DMS 273 (cell line): ENCODE measurements around the gene POLE2.
"Not testable (repeated sequence)": the region's sequence is repeated elsewhere in the genome, so short reads cannot be mapped to it uniquely, and the experiment has no call there.

Experiments used
- DNase-seq: peaks from one replicate; lab custom pipeline; 2025; ENCODE audit not compliant: unreplicated experiment; lab: John Stamatoyannopoulos, UW

POLE2 gene, protein sequence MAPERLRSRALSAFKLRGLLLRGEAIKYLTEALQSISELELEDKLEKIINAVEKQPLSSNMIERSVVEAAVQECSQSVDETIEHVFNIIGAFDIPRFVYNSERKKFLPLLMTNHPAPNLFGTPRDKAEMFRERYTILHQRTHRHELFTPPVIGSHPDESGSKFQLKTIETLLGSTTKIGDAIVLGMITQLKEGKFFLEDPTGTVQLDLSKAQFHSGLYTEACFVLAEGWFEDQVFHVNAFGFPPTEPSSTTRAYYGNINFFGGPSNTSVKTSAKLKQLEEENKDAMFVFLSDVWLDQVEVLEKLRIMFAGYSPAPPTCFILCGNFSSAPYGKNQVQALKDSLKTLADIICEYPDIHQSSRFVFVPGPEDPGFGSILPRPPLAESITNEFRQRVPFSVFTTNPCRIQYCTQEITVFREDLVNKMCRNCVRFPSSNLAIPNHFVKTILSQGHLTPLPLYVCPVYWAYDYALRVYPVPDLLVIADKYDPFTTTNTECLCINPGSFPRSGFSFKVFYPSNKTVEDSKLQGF

DNA sequence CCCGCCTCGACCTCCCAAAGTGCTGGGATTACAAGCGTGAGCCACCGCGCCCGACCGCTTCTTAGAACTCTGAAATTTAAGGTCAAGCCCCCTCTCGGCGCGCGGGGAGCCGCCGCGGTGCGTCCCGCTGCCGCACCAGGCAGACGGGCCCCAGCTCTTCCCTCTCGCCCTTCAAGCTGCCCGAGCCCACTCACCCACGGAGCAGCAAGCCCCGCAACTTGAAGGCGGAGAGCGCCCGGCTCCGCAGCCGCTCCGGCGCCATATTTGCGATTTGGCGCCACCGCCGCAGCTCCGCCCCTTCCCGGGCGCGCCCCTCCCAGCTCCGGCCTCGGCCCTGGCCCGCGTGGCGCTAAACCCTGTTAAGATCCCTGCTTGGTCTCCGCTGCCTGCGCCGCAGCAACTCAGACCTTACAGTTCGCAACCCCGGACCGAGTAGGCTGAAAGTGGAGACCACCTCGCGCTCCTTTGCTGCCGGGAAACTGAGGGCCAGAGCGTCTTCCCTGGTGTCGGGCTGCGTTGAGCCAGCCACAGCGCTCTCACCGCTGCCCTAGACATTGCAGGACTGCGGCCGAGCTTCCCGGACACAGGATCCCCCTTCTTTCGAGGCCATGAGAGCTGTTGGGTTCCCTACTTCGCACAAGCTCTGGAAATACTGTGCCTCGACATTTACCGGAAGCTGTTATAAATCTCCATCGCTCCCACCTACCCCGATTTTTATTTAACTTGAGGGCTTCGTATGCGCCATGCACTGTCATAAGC, at the start of gene POLE2:
TSS of gene POLE2 (minus strand) at position 273 of the 759 bp plus-strand sequence. CDS start at position 262, 11 bp downstream.
- DNase-seq, result peak; percentile 93

DNA sequence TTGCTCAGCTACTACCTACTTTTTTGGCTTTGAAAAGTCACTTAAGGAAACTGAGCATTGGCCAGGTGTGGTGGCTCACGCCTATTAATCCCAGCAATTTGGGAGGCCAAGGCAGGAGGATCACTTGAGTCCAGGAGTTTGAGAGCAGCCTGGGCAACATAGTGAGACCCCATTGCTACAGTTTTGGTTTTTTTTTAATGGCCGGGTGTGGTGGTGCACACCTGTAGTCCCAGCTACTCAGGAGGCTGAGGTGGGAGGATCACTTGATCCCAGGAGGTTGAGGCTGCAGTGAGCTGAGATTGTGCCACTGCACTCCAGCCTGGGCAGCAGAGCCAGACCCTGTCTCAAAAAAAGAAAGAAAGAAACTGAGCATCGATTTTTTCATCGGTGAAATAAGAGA, 47.7 kb upstream of the POLE2 start:
- not testable (repeated sequence) for DNase-seq

DNA sequence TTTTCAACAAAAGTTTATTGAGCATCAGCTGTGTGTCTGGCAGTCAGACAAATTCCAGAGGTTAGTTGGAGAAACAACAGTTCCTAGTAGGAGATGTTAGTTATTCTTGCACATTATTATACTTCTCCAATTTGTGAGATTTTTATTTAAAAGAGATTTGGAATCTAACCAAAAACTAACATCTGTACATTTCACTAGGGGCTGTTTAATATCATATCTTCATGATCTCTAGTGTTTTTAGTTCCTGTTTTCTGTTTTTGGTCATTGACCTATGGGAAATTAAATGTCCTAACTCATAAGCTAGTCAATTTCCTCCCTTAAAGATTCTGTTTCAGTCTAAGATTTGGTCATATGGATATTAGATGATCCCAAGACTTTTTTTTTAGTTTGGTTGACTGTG, 45.8 kb upstream of the POLE2 start:
- no peak for DNase-seq

DNA sequence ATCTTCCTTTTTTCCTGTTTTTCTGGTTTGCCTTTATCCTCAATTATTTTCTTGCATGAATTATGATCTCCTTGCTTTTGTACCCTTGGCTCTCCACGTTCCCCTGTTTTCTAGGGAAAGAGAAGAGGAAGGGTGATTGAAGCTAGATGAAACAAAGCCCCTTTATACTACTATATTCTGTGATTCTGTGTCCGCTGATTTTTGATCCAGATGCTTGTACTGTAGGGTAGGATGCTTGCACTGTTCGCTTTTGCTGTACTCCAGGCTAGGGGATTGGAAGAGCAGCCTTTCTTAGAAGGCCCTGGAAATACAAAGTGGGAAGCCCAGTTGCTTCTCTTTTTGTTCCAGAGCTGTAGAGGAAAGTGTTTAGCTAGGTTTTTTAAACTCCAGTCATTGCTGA, 44.9 kb upstream of the POLE2 start:
- DNase-seq, result no peak

DNA sequence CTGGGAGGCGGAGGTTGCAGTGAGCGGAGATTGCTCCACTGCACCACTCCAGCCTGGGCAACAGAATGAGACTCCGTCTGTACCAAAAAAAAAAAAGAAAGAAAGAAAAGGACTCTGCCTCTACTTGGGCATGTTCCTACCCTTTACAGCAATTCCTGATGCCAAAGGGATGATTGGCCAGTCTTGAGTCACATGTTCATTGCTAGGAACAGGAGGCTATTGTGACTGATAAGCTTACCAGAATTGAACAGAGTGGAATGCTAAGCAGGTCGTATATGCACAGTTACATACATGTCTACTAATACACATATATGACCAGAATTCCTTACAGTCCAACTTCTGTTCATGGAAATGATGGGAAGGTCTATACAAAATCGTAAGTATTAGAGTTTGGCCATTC, 39.2 kb upstream of the POLE2 start:
- DNase-seq, result no peak

DNA sequence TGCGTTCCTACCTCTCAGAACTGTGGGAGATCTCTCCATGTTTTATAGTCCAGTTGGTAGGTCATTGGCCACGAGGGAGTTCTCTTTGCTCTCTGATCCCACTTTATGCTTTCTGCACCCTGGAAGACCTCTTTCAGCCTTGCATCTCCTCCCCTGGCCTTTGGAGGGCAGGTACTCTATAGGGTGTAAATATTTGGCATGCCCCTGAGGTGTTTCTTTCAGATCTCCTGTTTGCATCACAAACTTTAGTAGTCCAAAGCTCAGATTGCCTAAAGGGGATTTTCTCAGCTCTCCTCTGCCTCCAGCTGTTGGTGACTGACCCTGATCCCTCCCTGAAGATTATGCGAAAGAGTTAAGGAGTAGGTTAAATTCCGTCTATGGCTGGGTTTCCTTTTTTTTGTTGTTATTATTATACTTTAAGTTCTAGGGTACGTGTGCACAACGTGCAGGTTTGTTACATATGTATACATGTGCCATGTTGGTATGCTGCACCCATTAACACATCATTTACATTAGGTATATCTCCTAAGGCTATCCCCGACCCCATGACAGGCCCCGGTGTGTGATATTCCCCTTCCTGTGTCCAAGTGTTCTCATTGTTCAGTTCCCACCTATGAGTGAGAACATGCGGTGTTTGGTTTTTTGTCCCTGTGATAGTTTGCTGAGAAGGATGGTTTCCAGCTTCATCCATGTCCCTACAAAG, 33.9 kb upstream of the POLE2 start:
- DNase-seq, result not testable (repeated sequence)

DNA sequence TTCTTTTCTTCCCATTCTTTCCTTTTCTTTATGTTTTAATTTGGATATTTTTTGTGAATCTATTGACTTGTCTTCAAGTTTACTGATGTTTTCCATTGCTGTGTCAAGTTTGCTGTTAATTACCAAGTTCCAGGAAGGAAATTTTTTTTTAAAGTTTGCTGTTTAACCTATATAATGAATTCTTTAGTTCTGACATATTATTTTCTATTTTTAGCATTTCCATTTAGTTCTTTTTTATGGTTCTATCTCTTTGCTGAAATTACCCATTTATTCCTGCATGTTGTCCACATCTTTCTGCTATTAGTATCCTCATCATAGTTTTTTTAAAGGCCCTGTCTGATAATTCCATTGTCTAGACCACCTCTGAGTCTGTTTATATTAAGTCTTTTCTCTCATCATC, 32.7 kb upstream of the POLE2 start:
- no peak for DNase-seq

DNA sequence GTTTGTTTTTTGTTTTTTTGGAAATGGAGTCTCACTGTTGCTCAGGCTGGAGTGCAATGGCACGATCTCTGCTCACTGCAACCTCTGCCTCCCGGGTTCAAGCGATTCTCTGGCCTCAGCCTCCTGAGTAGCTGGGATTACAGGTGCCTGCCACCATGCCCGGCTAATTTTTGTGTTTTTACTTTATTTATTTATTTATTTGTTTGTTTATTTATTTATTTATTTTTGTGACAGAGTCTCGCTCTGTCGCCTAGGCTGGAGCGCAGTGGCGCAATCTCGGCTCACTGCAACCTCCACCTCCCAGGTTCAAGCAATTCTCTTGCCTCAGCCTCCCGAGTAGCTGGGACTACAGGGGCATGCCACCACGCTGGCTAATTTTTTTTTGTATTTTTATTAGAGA, 23.0 kb upstream of the POLE2 start:
- not testable (repeated sequence) for DNase-seq

DNA sequence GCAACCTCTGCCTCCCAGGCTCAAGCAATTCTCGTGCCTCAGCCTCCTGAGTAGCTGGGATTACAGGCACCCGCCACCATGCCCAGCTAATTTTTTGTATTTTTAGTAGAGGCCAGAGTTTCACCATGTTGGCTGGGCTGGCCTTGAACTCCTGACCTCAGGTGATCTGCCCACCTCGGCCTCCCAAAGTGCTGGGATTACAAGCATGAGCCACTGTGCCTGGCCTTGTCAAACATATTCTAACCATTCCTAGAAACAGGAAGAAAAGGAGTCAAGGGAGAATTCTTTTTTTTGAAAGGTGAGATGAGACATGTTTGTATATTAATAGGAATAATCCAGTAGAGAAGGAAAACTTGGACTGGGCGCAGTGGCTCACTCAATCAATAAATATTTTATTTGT, 16.5 kb upstream of the POLE2 start:
- not testable (repeated sequence) for DNase-seq

DNA sequence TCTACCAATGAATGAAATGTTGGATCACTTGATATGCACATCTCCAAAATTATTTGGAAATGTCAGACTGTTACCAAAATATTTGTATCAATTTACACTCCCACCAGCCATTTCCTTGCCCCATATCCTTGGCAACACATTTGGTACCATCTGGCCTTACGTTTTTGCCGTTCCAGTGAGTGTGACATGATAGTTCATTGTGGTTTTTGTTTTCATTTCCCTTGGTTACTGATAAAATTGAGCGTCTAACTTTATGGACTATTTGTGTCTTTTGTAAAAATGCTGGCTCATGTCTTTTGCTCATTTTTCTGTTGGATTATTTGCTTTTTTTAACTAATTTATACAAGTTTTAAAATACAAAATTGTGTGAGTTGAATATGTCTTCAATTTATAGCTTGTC, 16.0 kb upstream of the POLE2 start:
- peak; percentile 66 for DNase-seq

DNA sequence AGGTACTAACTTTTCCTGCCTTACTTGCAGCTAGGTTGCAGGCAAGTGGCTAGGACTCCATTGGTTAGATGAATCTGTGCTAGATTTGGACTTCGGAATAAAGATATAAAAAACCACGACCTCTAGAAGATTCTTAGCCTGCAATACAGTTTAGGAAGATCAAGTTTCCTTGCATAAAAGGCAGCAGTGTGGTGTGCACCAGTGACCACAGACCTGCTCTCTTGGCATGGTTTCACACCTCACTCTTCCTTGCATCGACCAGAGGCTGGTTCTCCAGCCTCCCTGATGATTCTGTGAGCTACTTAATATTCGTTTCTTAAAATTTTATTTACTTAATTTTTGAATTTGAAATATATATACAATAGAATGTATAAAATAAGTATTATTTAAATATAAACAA, 14.7 kb upstream of the POLE2 start:
- DNase-seq, result no peak

DNA sequence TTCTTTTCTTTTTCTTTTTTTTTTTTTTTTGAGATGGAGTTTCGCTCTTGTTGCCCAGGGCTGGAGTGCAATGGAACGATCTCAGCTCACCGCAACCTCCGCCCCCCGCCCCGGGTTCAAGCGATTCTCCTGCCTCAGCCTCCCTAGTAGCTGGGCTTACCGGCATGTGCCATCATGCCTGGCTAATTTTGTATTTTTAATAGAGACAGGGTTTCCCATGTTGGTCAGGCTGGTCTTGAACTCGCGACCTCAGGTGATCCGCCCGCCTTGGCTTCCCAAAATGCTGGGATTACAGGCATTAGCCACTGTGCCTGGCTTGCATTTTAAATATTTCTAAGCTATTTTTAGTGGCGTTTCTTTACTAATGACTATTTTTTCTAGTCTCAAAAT, 5.7 kb upstream of the POLE2 start:
- DNase-seq, result not testable (repeated sequence)

DNA sequence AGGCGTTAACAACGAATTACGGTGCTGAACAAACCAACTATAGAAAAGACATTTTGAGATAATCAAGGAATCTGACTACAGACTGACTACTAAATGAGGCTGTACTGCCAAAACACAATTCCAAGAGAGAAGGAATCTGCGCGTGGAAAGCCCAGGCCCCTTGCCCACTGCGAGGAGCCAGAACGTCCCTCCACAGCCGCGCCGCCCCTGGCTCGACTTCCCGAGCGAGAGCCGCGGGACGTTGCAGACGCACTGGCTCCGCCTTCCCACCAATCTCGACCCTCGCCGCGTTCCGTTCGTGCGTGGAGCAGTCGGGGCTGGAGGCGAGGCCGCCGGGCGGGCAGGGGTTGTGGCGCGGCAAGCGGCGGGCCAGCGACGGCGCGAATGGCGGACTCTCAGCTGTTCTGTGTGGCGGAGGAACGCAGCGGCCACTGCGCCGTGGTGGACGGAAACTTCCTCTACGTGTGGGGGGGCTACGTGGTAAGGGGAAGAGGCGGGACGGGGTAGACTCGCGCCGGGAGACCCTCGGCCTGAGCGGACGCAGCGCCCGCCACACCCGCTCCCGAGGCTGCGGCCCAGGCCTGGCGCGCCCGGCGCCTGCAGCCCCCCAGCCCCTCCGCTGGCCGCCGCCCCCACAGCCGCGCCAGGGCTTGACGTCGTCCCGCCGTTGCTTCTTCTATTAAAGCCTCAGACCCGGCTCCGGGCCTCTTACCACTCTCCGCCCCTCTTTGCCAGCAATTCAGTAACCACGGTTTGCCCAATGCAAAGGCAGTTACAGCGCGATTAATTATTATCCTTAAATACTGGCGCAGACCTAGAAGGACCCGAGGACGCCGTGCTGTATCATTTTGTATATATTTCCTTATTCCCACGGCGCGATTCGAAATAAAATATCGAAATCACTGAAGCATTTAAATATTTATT, 5.1 kb upstream of the POLE2 start, which contains the start of gene KLHDC1:
TSS of gene KLHDC1 (plus strand) at position 310 of the 924 bp plus-strand sequence. CDS start at position 385, 75 bp downstream.
- peak; percentile 88 for DNase-seq

DNA sequence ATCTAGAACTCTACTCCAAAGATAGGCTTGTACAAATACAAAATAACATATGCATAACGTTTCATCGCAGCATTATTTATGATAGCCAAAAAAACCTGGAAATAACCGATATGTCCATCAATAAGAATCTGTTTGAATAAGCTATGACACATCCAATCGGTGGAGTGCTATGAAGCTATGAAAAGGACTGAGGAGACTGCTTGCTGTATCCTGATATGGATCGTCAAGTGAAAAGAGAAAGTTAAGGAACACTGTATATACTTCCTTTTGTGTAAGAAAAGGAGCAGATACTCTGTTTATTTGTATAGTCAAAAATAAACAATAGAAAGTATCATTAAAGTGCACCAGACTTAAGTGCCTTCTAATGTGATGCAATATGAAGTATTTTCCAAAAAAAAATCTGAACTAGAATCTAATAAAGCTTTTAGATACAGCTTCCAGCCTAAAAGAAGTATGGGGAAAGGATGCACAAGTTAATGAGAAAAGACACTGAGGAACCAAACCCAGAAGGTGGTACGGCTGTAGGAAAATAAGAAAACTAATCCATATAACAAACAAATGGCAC, 4.3 kb upstream of the POLE2 start:
- DNase-seq, result no peak

DNA sequence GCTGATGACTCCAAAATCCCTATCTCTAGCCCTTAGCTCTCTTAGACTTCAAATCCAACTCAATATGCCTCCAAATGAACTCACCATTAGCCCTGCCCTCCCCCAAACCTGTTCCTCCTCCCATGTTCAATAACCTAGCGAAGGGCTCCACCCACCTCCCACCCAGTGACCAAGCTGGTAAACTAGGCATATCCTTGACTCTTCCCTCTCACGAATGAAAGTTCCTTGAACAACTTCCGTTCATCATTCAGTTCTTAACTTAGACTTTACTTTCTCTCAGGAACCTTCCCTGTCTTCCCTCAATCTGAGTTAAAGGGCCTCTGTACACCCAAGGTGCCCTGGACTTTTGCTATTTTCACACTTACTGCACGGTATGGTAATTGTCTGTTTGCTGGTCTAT, 3.0 kb upstream of the POLE2 start:
- DNase-seq, result peak; percentile 51

DNA sequence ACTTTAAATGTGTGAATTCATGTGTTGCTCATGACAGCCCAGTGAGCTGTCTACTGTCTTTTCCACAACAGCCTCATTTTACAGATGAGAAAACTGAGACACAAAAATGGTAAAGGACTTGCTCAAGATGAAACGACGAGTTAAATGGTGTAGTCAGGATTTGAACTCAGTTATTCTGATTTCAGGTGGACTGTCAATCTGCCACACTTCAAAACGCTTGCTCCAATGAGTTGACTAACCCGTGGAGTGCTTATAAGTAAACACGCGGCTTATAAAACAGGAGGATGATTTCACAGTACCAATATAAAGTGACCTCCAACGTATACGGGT, 652 bp upstream of the POLE2 start:
- DNase-seq, result no peak

DNA sequence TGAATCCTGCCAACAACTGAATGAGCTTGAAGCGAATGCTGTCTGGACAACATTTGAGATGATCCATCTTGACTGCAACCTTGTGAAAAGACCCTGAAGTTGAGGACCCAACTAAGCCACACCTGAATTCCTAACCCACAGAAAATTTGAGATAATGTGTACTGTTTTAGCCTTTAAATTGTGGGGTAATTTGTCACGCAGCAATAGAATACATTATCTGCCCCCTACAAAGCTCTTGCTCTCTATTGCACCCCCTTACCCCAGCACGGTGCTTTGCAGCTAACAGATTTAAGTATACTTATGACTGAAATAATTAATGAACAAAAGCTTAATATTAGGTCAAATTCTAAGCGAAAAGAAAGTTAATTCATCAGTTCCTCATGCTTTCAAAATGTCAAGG, 1.6 kb downstream of the POLE2 start:
- no peak for DNase-seq

DNA sequence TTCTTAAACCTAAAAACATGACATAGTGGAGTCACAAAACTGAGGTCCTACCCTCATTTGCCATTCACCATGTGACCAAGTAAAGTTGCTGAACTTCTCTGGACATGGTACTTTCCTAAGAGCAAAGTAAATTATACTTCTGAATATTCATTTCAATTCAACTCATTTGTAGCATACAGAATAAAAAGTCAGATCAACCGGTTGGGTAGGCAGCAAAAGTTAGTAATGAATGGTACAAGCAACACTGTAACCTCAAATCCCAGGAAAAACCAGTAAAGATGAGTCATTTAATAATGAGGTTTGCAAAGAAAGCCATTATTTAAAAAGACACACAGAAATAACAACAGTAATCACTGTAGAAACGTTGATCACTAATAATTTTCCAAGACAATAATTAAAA, 8.7 kb downstream of the POLE2 start:
- DNase-seq, result no peak

DNA sequence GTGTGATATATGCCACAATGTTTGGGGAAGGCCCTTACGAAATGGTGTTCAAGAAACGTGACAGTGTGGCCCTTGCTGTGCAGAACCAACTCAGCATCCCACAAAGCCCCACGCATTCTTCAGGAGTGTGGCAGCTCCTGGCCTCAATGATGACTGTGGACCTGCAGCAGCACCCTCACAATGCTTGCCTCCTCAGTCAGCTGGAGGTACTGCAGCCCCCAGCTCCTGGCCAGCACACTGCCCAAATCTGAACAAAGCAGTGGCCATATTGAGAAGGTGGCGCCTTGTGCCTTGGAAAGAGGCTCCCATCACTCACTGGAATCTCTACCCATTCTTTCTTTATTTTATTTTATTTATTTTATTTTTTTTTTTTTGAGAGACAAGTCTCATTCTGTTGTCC, 10.4 kb downstream of the POLE2 start:
- no peak for DNase-seq

DNA sequence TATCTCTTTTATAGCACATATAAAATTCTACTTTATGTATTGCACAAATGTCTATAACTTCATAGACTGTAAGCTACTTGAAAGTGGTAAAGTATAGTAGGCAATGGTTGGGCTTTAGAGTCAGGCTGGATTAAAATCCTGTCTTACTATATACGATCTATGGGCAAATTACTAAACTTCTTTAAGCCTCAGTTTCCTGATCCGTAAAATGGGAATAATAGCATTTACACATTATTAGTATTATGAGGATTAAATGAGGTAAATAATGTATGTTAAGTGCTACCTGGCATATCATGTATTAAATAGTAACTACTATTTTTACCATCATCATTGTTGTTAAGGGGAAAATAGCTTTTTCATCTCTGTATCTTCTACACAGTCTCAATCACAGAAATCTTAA, 14.4 kb downstream of the POLE2 start:
- DNase-seq, result no peak
